H1 (cell line): ENCODE results near the gene NFKBIL1. TPM values are rescaled to one million over a fixed set of nuclear protein-coding genes. Genes with fewer than 3 reads are reported as not detected.

Experiments used
- BRCA1 ChIP-seq: IDR thresholded peaks from 2 replicates; pipeline ENCODE4 v1.6.1; 2012; ENCODE audit warnings: low read depth, low read length, improper control_type of control experiment
- EZH2 ChIP-seq: fragments of 200-600 bp; sonication (generic); IDR thresholded peaks from 2 replicates; pipeline ENCODE4 v1.7.1; 2012; ENCODE audit warnings: low read depth, mild to moderate bottlenecking, moderate library complexity, low read length, inconsistent platforms; ENCODE audit not compliant: severe bottlenecking
- PHF8 ChIP-seq: fragments of 200-600 bp; sonication (generic); conservative IDR thresholded peaks from 2 replicates; pipeline ENCODE4 v1.7.1; 2012; ENCODE audit warnings: low read depth, mild to moderate bottlenecking, inconsistent platforms, low read length, moderate library complexity
- POLR2AphosphoS5 ChIP-seq: IDR thresholded peaks from 2 replicates; pipeline ENCODE4 v1.6.1; 2011; ENCODE audit warnings: low read depth, low read length
- polyA plus RNA-seq, 7 experiments: library from polyadenylated mRNA; depleted of rRNA in 3 of 7; stranded (reverse) in 5 of 7; unstranded in 2 of 7; fragments of >200 nt in 5 of 7; fragments of 200-250 nt in 2 of 7; gene quantifications; 1 replicate in 5 of 7; 2 replicates in 1 of 7; 4 replicates in 1 of 7; pipeline versions ENCODE4 v1.2.1 to v1.2.3, GENCODE V29; 2011 to 2013; ENCODE audit warnings: missing spikeins in 2 of 7, mixed read lengths in 2 of 7
- total RNA-seq: library from RNA; stranded (reverse); fragmentation: NEBNext Ultra II Directional; extraction: Animal tissue kit (Norgen Biotek cat#: 25700); gene quantifications from 2 replicates; pipeline ENCODE4 v1.2.1, GENCODE V29; 2021

Gene NFKBIL1
- total and polyA plus RNA-seq, 2 of the 8 experiments (the other 6 are each of a cell fraction or from before 2014, with no cell fraction given), result 7.5 to 11.2 TPM

- TF ChIP-seq POLR2AphosphoS5 (no peak), BRCA1 (no peak), PHF8 (no peak), EZH2 (no peak)
Measured at GRCh38 chr6:31560697-31561058, 13.3 kb downstream of the NFKBIL1 start (continued).
